OCI-LY1 (cell line): Measurements from ENCODE around the gene SAPCD1.

Experiments
- H2AFZ ChIP-seq: fragments of 200-600 bp; sonication (generic), shearing (Covaris generic); 2 replicates; pipeline ENCODE4 v1.6.0; 2014; ENCODE audit warnings: antibody characterized with exemption, mild to moderate bottlenecking, low read length
- H3F3A ChIP-seq: fragments of 200-600 bp; sonication (generic), shearing (Covaris generic); 2 replicates; pipeline ENCODE4 v1.6.0; 2014; ENCODE audit warnings: mild to moderate bottlenecking, antibody characterized with exemption, low read length, moderate library complexity; ENCODE audit not compliant: insufficient read depth
- H3K27ac ChIP-seq: fragments of 200-600 bp; sonication (generic); 2 replicates; pipeline ENCODE4 v1.5.1; 2014; ENCODE audit warnings: low read length, mixed run types, mild to moderate bottlenecking, low read depth; ENCODE audit not compliant: poor library complexity, severe bottlenecking
- H3K27me3 ChIP-seq: fragments of 200-600 bp; sonication (generic); 2 replicates; pipeline ENCODE4 v1.6.0; 2014; ENCODE audit warnings: antibody characterized with exemption, mild to moderate bottlenecking, low read length, moderate library complexity; ENCODE audit not compliant: insufficient read depth
- H3K36me3 ChIP-seq: fragments of 200-600 bp; sonication (generic); 2 replicates; pipeline ENCODE4 v1.6.1; 2014; ENCODE audit warnings: mild to moderate bottlenecking, antibody characterized with exemption, low read length, moderate library complexity, mixed read lengths; ENCODE audit not compliant: insufficient read depth
- H3K4me1 ChIP-seq: fragments of 200-600 bp; sonication (generic); 2 replicates; pipeline ENCODE4 v1.5.1; 2014; ENCODE audit warnings: mild to moderate bottlenecking, low read length, moderate library complexity; ENCODE audit not compliant: insufficient read depth, severe bottlenecking
- H3K4me2 ChIP-seq: fragments of 200-600 bp; sonication (generic), shearing (Covaris generic); 2 replicates; pipeline ENCODE4 v1.6.1; 2014; ENCODE audit warnings: low read length
- H3K4me3 ChIP-seq: fragments of 200-600 bp; sonication (generic); 2 replicates; pipeline ENCODE4 v1.5.1; 2014; ENCODE audit warnings: low read length, low read depth, mild to moderate bottlenecking, mixed read lengths; ENCODE audit not compliant: poor library complexity, severe bottlenecking
- H3K79me2 ChIP-seq: fragments of 200-600 bp; shearing (Covaris generic); 2 replicates; pipeline ENCODE4 v1.6.1; 2016; ENCODE audit warnings: mixed run types, low read length, mixed read lengths; ENCODE audit not compliant: insufficient read depth
- H3K9ac ChIP-seq: fragments of 200-600 bp; sonication (generic), shearing (Covaris generic); 2 replicates; pipeline ENCODE4 v1.6.1; 2014; ENCODE audit warnings: mild to moderate bottlenecking, low read length, mixed read lengths
- H3K9me2 ChIP-seq: fragments of 200-600 bp; sonication (generic), shearing (Covaris generic); 2 replicates; pipeline ENCODE4 v1.6.1; 2014; ENCODE audit warnings: low read depth, mild to moderate bottlenecking, low read length, mixed read lengths
- H3K9me3 ChIP-seq: fragments of 200-600 bp; shearing (Covaris generic); 2 replicates; pipeline ENCODE4 v1.6.1; 2014; ENCODE audit warnings: low read length, mixed read lengths
- H4K20me1 ChIP-seq: fragments of 200-600 bp; sonication (generic), shearing (Covaris generic); 2 replicates; pipeline ENCODE4 v1.6.0; 2016; ENCODE audit warnings: mild to moderate bottlenecking, low read length; ENCODE audit not compliant: insufficient read depth
- EZH2 ChIP-seq: fragments of 200-600 bp; sonication (generic), shearing (Covaris generic); IDR thresholded peaks from 2 replicates; pipeline ENCODE4 v1.8.0; 2017; ENCODE audit warnings: borderline replicate concordance, mixed run types, mild to moderate bottlenecking, antibody characterized with exemption, low read length, moderate library complexity, mixed read lengths
- TF ChIP-seq, protein P1 (sequence below): fragments of 200-600 bp; sonication (generic), shearing (Covaris generic); IDR thresholded peaks from 2 replicates; pipeline ENCODE4 v1.5.1; 2017; ENCODE audit warnings: mild to moderate bottlenecking, antibody characterized with exemption, low read length, moderate library complexity, mixed read lengths

Gene SAPCD1

DNA sequence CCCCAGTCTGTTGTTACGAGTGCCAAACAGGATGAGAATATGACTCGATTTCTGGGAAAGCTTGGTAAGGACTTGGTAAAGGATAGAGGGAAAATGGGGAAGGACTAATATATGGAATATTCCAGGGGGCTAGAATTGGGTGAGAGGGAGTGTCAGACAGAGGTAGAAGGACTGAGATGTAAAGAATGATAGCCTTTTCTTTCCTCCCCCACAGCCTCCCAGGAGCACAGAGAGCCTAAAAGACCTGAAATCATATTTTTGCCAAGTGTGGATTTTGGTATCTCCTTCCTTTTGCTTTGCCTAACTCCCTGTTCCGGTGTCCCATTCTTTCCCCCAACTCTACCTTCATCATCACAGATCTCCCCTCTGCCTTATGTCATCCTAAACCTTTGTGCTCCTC, 19.6 kb upstream of the SAPCD1 start:
- H3K4me1 ChIP-seq, result peaks cover 27% of the 10 kb centered on the region

GRCh38 chr6:31744422-31744821, 18.0 kb upstream of the SAPCD1 start:
- Histone ChIP-seq H3K27ac (no peak overlapping the region), H3K4me3 (no peak overlapping the region), H3K9me2 (no peaks in the 10 kb centered on the region), H3K36me3 (peaks cover 54% of the 10 kb centered on the region), H3K9me3 (no peaks in the 10 kb centered on the region), H4K20me1 (no peaks in the 10 kb centered on the region), H2AFZ (no peak overlapping the region), H3K27me3 (no peaks in the 10 kb centered on the region), H3F3A (no peaks in the 10 kb centered on the region), H3K4me2 (no peak overlapping the region), H3K9ac (no peak overlapping the region), H3K79me2 (no peaks in the 10 kb centered on the region), H3K4me1 (peaks cover 12% of the 10 kb centered on the region)
- TF ChIP-seq, protein P1, sequence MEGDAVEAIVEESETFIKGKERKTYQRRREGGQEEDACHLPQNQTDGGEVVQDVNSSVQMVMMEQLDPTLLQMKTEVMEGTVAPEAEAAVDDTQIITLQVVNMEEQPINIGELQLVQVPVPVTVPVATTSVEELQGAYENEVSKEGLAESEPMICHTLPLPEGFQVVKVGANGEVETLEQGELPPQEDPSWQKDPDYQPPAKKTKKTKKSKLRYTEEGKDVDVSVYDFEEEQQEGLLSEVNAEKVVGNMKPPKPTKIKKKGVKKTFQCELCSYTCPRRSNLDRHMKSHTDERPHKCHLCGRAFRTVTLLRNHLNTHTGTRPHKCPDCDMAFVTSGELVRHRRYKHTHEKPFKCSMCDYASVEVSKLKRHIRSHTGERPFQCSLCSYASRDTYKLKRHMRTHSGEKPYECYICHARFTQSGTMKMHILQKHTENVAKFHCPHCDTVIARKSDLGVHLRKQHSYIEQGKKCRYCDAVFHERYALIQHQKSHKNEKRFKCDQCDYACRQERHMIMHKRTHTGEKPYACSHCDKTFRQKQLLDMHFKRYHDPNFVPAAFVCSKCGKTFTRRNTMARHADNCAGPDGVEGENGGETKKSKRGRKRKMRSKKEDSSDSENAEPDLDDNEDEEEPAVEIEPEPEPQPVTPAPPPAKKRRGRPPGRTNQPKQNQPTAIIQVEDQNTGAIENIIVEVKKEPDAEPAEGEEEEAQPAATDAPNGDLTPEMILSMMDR, result no peak
- no peak for TF ChIP-seq EZH2

More for the DNA sequence above, 19.6 kb upstream of the SAPCD1 start:
- H3F3A ChIP-seq, result no peaks in the 10 kb centered on the region
- H4K20me1 ChIP-seq, result no peaks in the 10 kb centered on the region
- H3K36me3 ChIP-seq, result peaks cover 50% of the 10 kb centered on the region
- H3K27me3 ChIP-seq, result no peaks in the 10 kb centered on the region
- TF ChIP-seq, protein P1, result no peak
- TF ChIP-seq EZH2, result no peak
- no peak overlapping the region for H2AFZ ChIP-seq
- no peaks in the 10 kb centered on the region for H3K9me2 ChIP-seq
- H3K4me2 ChIP-seq, result no peak overlapping the region
- H3K9ac ChIP-seq, result no peak overlapping the region
- no peaks in the 10 kb centered on the region for H3K9me3 ChIP-seq
- H3K4me3 ChIP-seq, result no peak overlapping the region
- H3K79me2 ChIP-seq, result no peaks in the 10 kb centered on the region
- no peak overlapping the region for H3K27ac ChIP-seq

DNA sequence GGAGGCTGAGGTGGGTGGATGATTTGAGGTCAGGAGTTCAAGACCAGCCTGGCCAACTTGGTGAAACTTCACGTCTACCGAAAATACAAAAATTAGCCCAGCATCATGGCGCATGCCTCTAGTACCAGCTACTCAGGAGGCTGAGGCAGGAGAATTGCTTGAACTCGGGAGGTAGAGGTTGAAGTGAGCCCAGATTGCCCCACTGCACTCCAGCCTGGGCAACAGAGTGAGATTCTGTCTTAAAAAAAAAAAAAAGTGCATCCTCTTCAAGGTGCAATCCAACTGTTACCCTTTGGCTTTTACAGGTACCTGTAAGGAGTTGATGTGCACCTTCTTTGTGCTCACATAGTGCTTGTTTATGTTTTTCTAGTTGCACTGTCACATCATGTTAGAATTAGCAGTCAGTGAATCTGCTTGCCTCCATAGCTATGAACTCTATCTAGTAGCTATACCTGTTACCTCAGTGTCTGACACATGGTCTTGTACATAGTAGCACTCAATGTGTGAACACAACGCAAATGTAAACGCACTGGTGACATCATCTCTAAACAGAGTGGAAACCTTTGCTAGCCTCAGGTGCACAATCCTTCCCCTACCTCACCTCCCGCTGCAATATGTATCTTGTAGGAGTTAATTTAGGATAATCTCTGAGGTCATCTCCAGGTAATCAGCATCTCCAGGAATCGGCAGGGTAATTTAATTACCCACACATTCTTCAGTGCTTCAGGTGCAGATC, 13.0 kb upstream of the SAPCD1 start:
- peaks cover 33% of the 10 kb centered on the region for H3K36me3 ChIP-seq
- no peaks in the 10 kb centered on the region for H3K79me2 ChIP-seq
- no peaks in the 10 kb centered on the region for H3K9me3 ChIP-seq
- no peak overlapping the region for H3K27ac ChIP-seq
- no peaks in the 10 kb centered on the region for H4K20me1 ChIP-seq
- H3K4me2 ChIP-seq, result no peak overlapping the region
- no peak overlapping the region for H3K9ac ChIP-seq
- H3F3A ChIP-seq, result no peaks in the 10 kb centered on the region
- H3K4me1 ChIP-seq, result no peaks in the 10 kb centered on the region
- no peaks in the 10 kb centered on the region for H3K27me3 ChIP-seq
- no peak for TF ChIP-seq EZH2
- TF ChIP-seq, protein P1, result no peak
- H3K4me3 ChIP-seq, result no peak overlapping the region
- H3K9me2 ChIP-seq, result no peaks in the 10 kb centered on the region
- H2AFZ ChIP-seq, result no peak overlapping the region
